Mesendoderm (in vitro differentiated cells): ENCODE results near the gene IGSF9B.

Experiments
- DNase-seq: peaks from one replicate; pipeline ENCODE4 v3.0.0; 2013
- H2AK5ac ChIP-seq: 2 replicates; pipeline ENCODE4 v1.6.1; 2013; ENCODE audit warnings: low read length, inconsistent platforms
- H2BK120ac ChIP-seq: 2 replicates; pipeline ENCODE4 v1.6.1; 2013; ENCODE audit warnings: low read depth, mild to moderate bottlenecking, low read length, moderate library complexity, mixed read lengths
- H2BK15ac ChIP-seq: replicated peaks from 2 replicates; pipeline ENCODE4 v1.6.1; 2013; ENCODE audit warnings: low read depth, mild to moderate bottlenecking, moderate library complexity
- H2BK5ac ChIP-seq: 2 replicates; pipeline ENCODE4 v1.6.1; 2013; ENCODE audit warnings: low read length, inconsistent platforms
- H3K18ac ChIP-seq: 2 replicates; pipeline ENCODE4 v1.6.1; 2013; ENCODE audit warnings: mild to moderate bottlenecking, low read length, mixed read lengths
- H3K23ac ChIP-seq: one replicate; pipeline ENCODE4 v1.6.1; 2013; ENCODE audit warnings: low read length
- H3K27ac ChIP-seq: 2 replicates; pipeline ENCODE4 v1.5.1; 2013; ENCODE audit warnings: low read depth, mild to moderate bottlenecking, inconsistent platforms, low read length, moderate library complexity
- H3K27me3 ChIP-seq: 2 replicates; pipeline ENCODE4 v1.6.1; 2013; ENCODE audit warnings: low read length, control low read depth, mild to moderate bottlenecking, inconsistent platforms; ENCODE audit not compliant: insufficient read depth, poor library complexity
- H3K36me3 ChIP-seq: 2 replicates; pipeline ENCODE4 v1.6.1; 2013; ENCODE audit warnings: low read length, inconsistent platforms; ENCODE audit not compliant: control insufficient read depth, insufficient read depth
- H3K4ac ChIP-seq: one replicate; pipeline ENCODE4 v1.6.1; 2013; ENCODE audit warnings: low read depth, mild to moderate bottlenecking, low read length, moderate library complexity
- H3K4me1 ChIP-seq: 2 replicates; pipeline ENCODE4 v1.6.1; 2013; ENCODE audit warnings: low read depth, low read length, inconsistent platforms; ENCODE audit not compliant: control insufficient read depth
- H3K4me2 ChIP-seq: 2 replicates; pipeline ENCODE4 v1.6.1; 2013; ENCODE audit warnings: low read length
- H3K4me3 ChIP-seq: 2 replicates; pipeline ENCODE4 v1.5.1; 2013; ENCODE audit warnings: mild to moderate bottlenecking, low read length
- H3K56ac ChIP-seq: one replicate; pipeline ENCODE4 v1.6.1; 2013; ENCODE audit warnings: low read length
- H3K79me1 ChIP-seq: 2 replicates; pipeline ENCODE4 v1.6.1; 2013; ENCODE audit warnings: low read length, inconsistent platforms
- H3K79me2 ChIP-seq: 2 replicates; pipeline ENCODE4 v1.6.1; 2013; ENCODE audit warnings: mild to moderate bottlenecking, low read length; ENCODE audit not compliant: control insufficient read depth, insufficient read depth
- H3K9ac ChIP-seq: 2 replicates; pipeline ENCODE4 v1.6.1; 2013; ENCODE audit warnings: low read length, inconsistent platforms
- H4K5ac ChIP-seq: one replicate; pipeline ENCODE4 v1.6.1; 2013; ENCODE audit warnings: low read length
- H4K8ac ChIP-seq: one replicate; pipeline ENCODE4 v1.6.1; 2013; ENCODE audit warnings: low read depth, mild to moderate bottlenecking, control low read depth, low read length, moderate library complexity
- WGBS: extraction: QIAGEN DNeasy Blood & Tissue Kit; methylation state at CpG from one replicate; pipeline ENCODE4 v1.1.7; 2013; ENCODE audit warnings: low lambda C conversion rate, missing lambda C conversion rate; ENCODE audit not compliant: insufficient coverage; ENCODE audit errors: extremely low coverage; 5-methylcytosine and 5-hydroxymethylcytosine counted together

IGSF9B gene

GRCh38 chr11:133917921-133918607 is 38.7 kb downstream of the IGSF9B start:
- no peak overlapping the region for H3K27ac ChIP-seq
- H3K4me3 ChIP-seq, result peak overlapping the region; percentile 29
- no peaks in the 10 kb centered on the region for H3K36me3 ChIP-seq
- no CpG with 5 or more reads among the region's 52 CpGs for WGBS
- H2BK120ac ChIP-seq, result no peak overlapping the region
- H3K56ac ChIP-seq, result peak overlapping the region; percentile 83
- no peak overlapping the region for H3K4ac ChIP-seq
- no peak overlapping the region for H2BK15ac ChIP-seq
- DNase-seq, result peak; percentile 63
- H3K4me2 ChIP-seq, result peak overlapping the region; percentile 54
- H3K18ac ChIP-seq, result peak overlapping the region; percentile 33
- no peak overlapping the region for H4K5ac ChIP-seq
- no peaks in the 10 kb centered on the region for H3K79me1 ChIP-seq
- peak overlapping the region; percentile 68 for H3K9ac ChIP-seq
- no peak overlapping the region for H2BK5ac ChIP-seq
- peaks cover 3% of the 10 kb centered on the region for H3K4me1 ChIP-seq
- no peaks in the 10 kb centered on the region for H3K79me2 ChIP-seq
- no peak overlapping the region for H2AK5ac ChIP-seq
- no peaks in the 10 kb centered on the region for H3K27me3 ChIP-seq
- H4K8ac ChIP-seq, result no peak overlapping the region
- no peak overlapping the region for H3K23ac ChIP-seq

DNA sequence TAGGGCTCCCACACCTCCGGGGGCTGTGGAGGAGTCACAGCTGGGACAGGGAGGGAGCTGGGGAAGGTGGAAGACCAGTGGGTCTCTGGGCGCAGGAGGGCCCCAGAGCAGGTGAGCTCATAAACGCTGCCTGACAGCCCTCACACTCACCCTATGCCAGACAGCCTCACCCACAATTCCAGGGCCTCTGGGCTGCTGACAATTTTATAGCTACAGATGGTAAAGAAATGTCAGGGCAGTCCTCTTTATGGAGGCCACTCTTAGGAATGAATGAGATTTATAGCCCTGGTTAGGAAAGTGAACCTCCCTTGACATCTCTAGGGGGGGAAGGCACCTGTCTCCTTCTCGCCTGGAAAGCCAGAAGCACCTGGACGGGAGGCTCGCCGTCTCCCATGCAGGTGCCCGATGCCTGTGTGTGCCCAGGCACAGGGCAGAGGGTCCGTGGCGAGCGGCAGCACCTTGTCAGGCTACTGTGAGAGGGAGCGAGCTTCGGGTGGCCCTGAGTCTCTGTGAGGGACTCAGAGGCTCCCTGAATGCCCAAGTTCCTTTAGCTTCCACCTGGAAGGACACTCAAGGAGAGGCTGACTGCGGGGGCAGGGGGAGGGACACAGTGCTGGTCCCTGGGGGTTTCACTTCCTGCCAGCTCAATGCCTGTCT is 39.9 kb downstream of the IGSF9B start:
- Histone ChIP-seq H3K79me1 (no peaks in the 10 kb centered on the region), H3K4me1 (peaks cover 3% of the 10 kb centered on the region), H3K27ac (no peak overlapping the region), H2BK15ac (no peak overlapping the region), H4K5ac (no peak overlapping the region), H2AK5ac (no peak overlapping the region), H3K18ac (no peak overlapping the region), H3K36me3 (no peaks in the 10 kb centered on the region), H3K79me2 (no peaks in the 10 kb centered on the region), H3K23ac (no peak overlapping the region), H3K4ac (no peak overlapping the region), H2BK120ac (no peak overlapping the region), H3K4me3 (no peak overlapping the region), H4K8ac (no peak overlapping the region), H3K4me2 (no peak overlapping the region), H3K27me3 (no peaks in the 10 kb centered on the region), H2BK5ac (no peak overlapping the region), H3K56ac (peak overlapping the region; percentile 7), H3K9ac (no peak overlapping the region)
- DNase-seq, result no peak
- WGBS, result no CpG with 5 or more reads among the region's 14 CpGs

DNA sequence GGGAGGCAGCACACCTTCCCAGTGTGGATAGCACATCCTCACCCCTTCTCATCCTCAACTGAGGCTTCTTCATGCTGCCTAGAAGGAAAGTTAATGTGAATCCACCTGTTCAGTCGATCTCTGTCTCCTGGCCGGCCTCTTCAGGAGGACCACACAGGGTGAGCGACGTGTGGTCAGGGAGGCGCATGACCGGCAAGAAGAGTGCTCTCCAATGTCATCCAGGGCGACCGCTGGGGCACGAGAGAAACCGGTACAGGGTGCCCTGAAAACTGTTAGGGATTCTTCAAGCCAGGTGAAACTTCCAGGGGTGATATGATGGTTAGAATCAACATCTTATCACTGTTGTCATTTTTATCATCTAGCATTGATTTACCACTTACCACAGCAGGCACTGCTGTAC is 43.0 kb downstream of the IGSF9B start:
- Histone ChIP-seq H3K9ac (no peak overlapping the region), H3K27me3 (no peaks in the 10 kb centered on the region), H2AK5ac (no peak overlapping the region), H3K4ac (no peak overlapping the region), H3K4me3 (no peak overlapping the region), H3K79me1 (no peaks in the 10 kb centered on the region), H3K4me2 (no peak overlapping the region), H3K4me1 (peaks cover 3% of the 10 kb centered on the region), H3K79me2 (no peaks in the 10 kb centered on the region), H2BK15ac (no peak overlapping the region), H4K8ac (no peak overlapping the region), H2BK120ac (no peak overlapping the region), H3K36me3 (no peaks in the 10 kb centered on the region), H3K27ac (no peak overlapping the region), H2BK5ac (no peak overlapping the region), H4K5ac (no peak overlapping the region), H3K23ac (no peak overlapping the region), H3K18ac (no peak overlapping the region), H3K56ac (no peak overlapping the region)
- no CpG with 5 or more reads among the region's 10 CpGs for WGBS
- DNase-seq, result no peak

- peak; percentile 40 for DNase-seq
- no peak overlapping the region for H2BK120ac ChIP-seq
- H3K23ac ChIP-seq, result no peak overlapping the region
- no peak overlapping the region for H3K4me3 ChIP-seq
- H3K56ac ChIP-seq, result no peak overlapping the region
- H2AK5ac ChIP-seq, result no peak overlapping the region
- no peak overlapping the region for H3K18ac ChIP-seq
- no peaks in the 10 kb centered on the region for H3K79me1 ChIP-seq
- H3K9ac ChIP-seq, result no peak overlapping the region
- no peaks in the 10 kb centered on the region for H3K36me3 ChIP-seq
- WGBS, result no CpG with 5 or more reads among the region's 3 CpGs
- H3K4ac ChIP-seq, result no peak overlapping the region
- no peaks in the 10 kb centered on the region for H3K4me1 ChIP-seq
- H3K27me3 ChIP-seq, result no peaks in the 10 kb centered on the region
- H4K5ac ChIP-seq, result no peak overlapping the region
- no peaks in the 10 kb centered on the region for H3K79me2 ChIP-seq
- no peak overlapping the region for H3K4me2 ChIP-seq
- H3K27ac ChIP-seq, result no peak overlapping the region
- H2BK15ac ChIP-seq, result no peak overlapping the region
- no peak overlapping the region for H4K8ac ChIP-seq
- no peak overlapping the region for H2BK5ac ChIP-seq
These were observed 45.6 kb downstream of the IGSF9B start for GRCh38 chr11:133911171-133911570.

GRCh38 chr11:133910101-133910500 is 46.7 kb downstream of the IGSF9B start:
- no peak for DNase-seq
- H2BK5ac ChIP-seq, result no peak overlapping the region
- H3K4ac ChIP-seq, result no peak overlapping the region
- no peak overlapping the region for H3K18ac ChIP-seq
- no peak overlapping the region for H4K5ac ChIP-seq
- H3K36me3 ChIP-seq, result no peaks in the 10 kb centered on the region
- no peaks in the 10 kb centered on the region for H3K79me2 ChIP-seq
- H2BK120ac ChIP-seq, result no peak overlapping the region
- H3K23ac ChIP-seq, result no peak overlapping the region
- no peak overlapping the region for H3K56ac ChIP-seq
- no peak overlapping the region for H3K9ac ChIP-seq
- no CpG with 5 or more reads among the region's 14 CpGs for WGBS
- no peak overlapping the region for H2AK5ac ChIP-seq
- H3K27ac ChIP-seq, result no peak overlapping the region
- H3K4me2 ChIP-seq, result no peak overlapping the region
- H3K79me1 ChIP-seq, result no peaks in the 10 kb centered on the region
- H3K27me3 ChIP-seq, result no peaks in the 10 kb centered on the region
- no peak overlapping the region for H3K4me3 ChIP-seq
- no peak overlapping the region for H2BK15ac ChIP-seq
- no peak overlapping the region for H4K8ac ChIP-seq
- H3K4me1 ChIP-seq, result no peaks in the 10 kb centered on the region
